Measurements from ENCODE around the gene SUN3.

Gene SUN3

GRCh38 chr7:47968847-47969774 lies 59.8 kb downstream of the SUN3 start:
- Mint-ChIP-seq H3K4me3 (no peak overlapping the region), H3K9me3 (no peaks in the 10 kb centered on the region), H3K27ac (peak overlapping the region; percentile 42), H3K36me3 (peaks cover 29% of the 10 kb centered on the region), H3K27me3 (no peaks in the 10 kb centered on the region), H3K4me1 (peaks cover 52% of the 10 kb centered on the region)

DNA sequence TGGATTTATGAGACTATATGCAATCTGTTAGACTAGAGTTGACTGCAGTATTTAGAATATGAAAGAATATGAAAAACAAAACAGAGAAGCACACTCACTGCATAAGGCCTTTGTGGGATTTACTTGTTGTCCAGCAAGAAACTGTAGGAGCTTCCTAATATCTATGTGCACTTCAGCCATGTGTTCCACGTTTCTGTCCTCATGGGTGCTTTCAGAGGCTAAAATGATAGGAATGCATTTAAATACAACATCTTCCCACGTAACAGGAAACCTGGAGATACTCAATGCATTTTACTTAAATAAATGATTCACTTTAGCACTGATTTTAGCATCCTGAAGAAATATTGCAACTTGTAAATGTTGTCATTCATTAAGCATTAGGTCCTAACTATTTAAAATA lies 61.2 kb downstream of the SUN3 start:
- no peak overlapping the region for H3K27ac Mint-ChIP-seq
- H3K36me3 Mint-ChIP-seq: peaks cover 26% of the 10 kb centered on the region
- no peaks in the 10 kb centered on the region for H3K27me3 Mint-ChIP-seq
- no peaks in the 10 kb centered on the region for H3K9me3 Mint-ChIP-seq
- no peak overlapping the region for H3K4me3 Mint-ChIP-seq
- H3K4me1 Mint-ChIP-seq: peaks cover 38% of the 10 kb centered on the region

DNA sequence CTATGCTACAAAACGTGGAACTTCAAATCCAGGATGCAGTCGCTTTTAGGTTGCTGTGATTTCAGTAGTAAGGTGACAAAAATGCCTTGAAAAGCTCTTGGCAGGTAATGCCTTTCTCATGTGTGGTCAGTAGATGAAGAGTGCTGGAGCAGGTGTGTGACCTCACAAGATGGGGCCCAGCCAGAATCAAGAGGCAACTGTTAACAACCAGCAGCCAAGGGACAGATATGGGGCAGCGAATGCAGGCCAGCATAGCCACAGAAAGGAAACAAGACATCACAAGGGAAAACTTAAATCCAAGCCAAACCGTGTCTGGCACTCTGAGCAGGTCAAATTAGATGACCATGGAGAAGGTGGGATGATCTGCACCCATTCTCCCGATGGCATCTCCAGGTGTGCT lies 61.8 kb downstream of the SUN3 start:
- Mint-ChIP-seq H3K4me1 (peaks cover 33% of the 10 kb centered on the region), H3K27me3 (no peaks in the 10 kb centered on the region), H3K36me3 (peaks cover 23% of the 10 kb centered on the region), H3K27ac (no peak overlapping the region), H3K4me3 (no peak overlapping the region), H3K9me3 (no peaks in the 10 kb centered on the region)

DNA sequence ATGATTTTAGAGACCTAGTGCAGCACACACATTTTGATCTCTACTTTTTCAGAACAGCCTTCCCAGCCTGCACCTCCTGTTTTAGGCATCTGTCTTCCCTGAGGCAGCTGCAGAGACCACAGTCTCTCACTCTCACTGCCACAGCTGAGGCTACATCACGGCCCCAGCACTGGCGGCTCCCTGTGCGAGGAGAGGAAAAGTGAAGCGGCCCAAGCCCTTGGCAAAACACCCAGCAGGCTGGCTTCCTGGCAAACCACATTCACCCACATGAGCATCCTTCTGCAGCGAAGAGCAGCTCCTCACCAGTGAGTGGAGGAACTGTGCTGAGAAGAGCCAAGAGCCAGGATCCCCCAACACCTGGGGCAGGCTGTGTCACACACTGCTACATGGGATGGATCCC lies 63.5 kb downstream of the SUN3 start:
- Mint-ChIP-seq H3K4me1 (peaks cover 25% of the 10 kb centered on the region), H3K36me3 (peaks cover 31% of the 10 kb centered on the region)

GRCh38 chr7:47962262-47962661 lies 66.6 kb downstream of the SUN3 start:
- peaks cover 32% of the 10 kb centered on the region for H3K36me3 Mint-ChIP-seq
- H3K27ac Mint-ChIP-seq: no peak overlapping the region
- peaks cover 13% of the 10 kb centered on the region for H3K4me1 Mint-ChIP-seq
- no peak overlapping the region for H3K4me3 Mint-ChIP-seq
- no peaks in the 10 kb centered on the region for H3K9me3 Mint-ChIP-seq
- H3K27me3 Mint-ChIP-seq: no peaks in the 10 kb centered on the region

More for the DNA sequence above, 63.5 kb downstream of the SUN3 start:
- H3K27me3 Mint-ChIP-seq: no peaks in the 10 kb centered on the region
- H3K9me3 Mint-ChIP-seq: no peaks in the 10 kb centered on the region
- no peak overlapping the region for H3K27ac Mint-ChIP-seq
- H3K4me3 Mint-ChIP-seq: no peak overlapping the region

DNA sequence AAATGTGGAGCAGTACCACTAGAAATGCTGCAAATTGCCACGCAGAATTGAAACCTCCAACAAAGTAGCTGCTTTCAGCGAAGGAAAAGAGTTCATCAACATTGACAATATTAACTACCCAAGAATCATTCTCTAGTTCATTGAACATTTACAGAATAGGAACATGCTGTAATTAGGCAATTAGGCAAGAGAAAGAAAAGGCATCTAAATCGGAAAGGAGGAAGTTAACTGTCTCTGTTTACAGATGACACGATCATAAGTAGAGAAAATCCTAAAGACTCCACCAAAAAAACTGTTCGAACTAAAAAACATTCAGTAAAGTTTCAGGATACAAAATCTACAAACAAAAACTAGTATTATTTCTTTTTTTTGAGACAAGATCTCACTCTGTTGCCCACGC lies 71.8 kb downstream of the SUN3 start:
- Mint-ChIP-seq H3K36me3 (peaks cover 28% of the 10 kb centered on the region), H3K4me1 (peaks cover 9% of the 10 kb centered on the region), H3K9me3 (no peaks in the 10 kb centered on the region), H3K4me3 (no peak overlapping the region), H3K27me3 (no peaks in the 10 kb centered on the region), H3K27ac (no peak overlapping the region)

GRCh38 chr7:47956220-47956619 lies 72.7 kb downstream of the SUN3 start:
- no peak overlapping the region for H3K27ac Mint-ChIP-seq
- H3K9me3 Mint-ChIP-seq: no peaks in the 10 kb centered on the region
- peaks cover 9% of the 10 kb centered on the region for H3K4me1 Mint-ChIP-seq
- H3K27me3 Mint-ChIP-seq: no peaks in the 10 kb centered on the region
- H3K4me3 Mint-ChIP-seq: no peak overlapping the region
- peaks cover 24% of the 10 kb centered on the region for H3K36me3 Mint-ChIP-seq

DNA sequence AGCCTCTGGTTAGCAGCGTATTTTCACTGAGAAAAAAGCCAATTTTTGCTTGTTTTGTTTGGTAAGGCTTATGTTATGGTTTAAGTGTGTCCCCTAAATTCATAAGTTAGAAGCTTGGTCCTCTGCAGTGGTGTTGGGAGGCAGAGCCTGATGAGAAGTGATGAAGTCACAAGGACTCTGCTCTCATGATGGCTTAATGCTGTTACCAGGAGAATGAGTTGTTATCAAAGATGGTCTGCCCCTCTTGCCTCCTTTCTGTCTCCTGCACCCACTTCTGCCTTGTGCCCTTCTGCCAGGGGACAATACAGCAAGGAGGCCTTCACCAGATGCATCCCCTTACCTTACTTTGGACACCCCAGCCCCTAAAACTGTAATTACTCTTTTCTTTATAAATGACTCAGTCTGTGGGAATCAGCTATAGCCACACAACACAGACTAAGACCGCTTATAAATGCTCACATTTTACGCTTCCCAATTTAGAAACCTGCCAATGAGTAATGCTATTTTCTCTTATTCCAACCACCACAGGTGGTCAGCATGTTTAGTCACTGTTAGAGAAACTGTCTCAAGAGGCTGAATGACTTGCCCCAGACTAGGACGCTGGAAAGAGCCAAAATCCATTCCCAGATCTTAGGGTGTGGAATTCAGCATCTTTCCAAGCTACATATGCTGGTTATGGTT lies 74.5 kb downstream of the SUN3 start:
- H3K4me3 Mint-ChIP-seq: no peak overlapping the region
- no peaks in the 10 kb centered on the region for H3K9me3 Mint-ChIP-seq
- peaks cover 9% of the 10 kb centered on the region for H3K4me1 Mint-ChIP-seq
- no peaks in the 10 kb centered on the region for H3K27me3 Mint-ChIP-seq
- H3K27ac Mint-ChIP-seq: peak overlapping the region; percentile 31
- peaks cover 17% of the 10 kb centered on the region for H3K36me3 Mint-ChIP-seq

DNA sequence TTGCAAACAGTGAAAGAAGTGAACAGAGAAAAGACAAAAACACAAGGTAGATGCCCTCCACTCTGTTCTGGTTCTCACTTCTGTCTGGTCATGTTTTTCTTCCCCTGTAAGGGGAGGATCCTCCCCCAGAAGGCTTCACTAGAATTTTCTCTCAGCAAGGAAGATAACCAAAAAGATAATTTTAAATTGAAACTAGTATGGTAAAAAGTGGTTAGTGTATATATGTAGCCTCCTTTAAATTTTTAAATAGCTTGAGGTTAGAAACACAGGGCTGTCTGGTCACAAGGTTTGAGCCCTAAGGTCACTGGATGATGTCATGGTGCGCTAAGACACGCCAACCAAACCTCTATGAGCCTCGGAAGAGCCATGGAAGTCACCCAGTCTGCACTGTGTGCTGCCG lies 75.1 kb downstream of the SUN3 start:
- Mint-ChIP-seq H3K4me1 (peaks cover 9% of the 10 kb centered on the region), H3K27me3 (no peaks in the 10 kb centered on the region), H3K36me3 (peaks cover 17% of the 10 kb centered on the region), H3K27ac (no peak overlapping the region), H3K4me3 (no peak overlapping the region), H3K9me3 (no peaks in the 10 kb centered on the region)

DNA sequence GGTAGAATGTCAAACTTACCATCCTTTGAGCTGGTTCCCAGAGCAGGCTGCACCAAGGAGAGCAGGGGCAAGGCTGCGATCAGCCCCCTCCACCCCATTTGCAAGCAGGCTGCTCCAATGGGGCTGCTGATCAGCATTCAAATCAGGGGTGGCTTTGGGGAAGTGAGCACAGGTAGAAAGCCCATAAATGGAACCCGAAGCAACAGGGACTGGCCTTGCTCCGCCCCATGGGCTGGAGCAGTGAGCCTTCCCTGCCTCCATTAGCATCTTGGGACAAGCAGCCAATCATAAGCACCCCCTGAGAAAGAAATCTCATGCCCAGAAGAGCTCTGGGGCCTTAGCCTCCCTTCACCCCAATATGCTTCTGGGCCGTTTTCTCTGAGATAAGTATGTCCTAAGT lies 76.7 kb downstream of the SUN3 start:
- Mint-ChIP-seq H3K27ac (no peak overlapping the region), H3K9me3 (no peaks in the 10 kb centered on the region), H3K36me3 (peaks cover 11% of the 10 kb centered on the region), H3K4me1 (peaks cover 3% of the 10 kb centered on the region), H3K27me3 (no peaks in the 10 kb centered on the region), H3K4me3 (no peak overlapping the region)

GRCh38 chr7:47951374-47951773 lies 77.5 kb downstream of the SUN3 start:
- Mint-ChIP-seq H3K4me3 (no peak overlapping the region), H3K9me3 (no peaks in the 10 kb centered on the region), H3K4me1 (no peaks in the 10 kb centered on the region), H3K36me3 (peaks cover 9% of the 10 kb centered on the region), H3K27me3 (no peaks in the 10 kb centered on the region), H3K27ac (no peak overlapping the region)

- Mint-ChIP-seq H3K4me1 (no peaks in the 10 kb centered on the region), H3K27me3 (no peaks in the 10 kb centered on the region), H3K9me3 (no peaks in the 10 kb centered on the region), H3K36me3 (peaks cover 9% of the 10 kb centered on the region), H3K4me3 (no peak overlapping the region), H3K27ac (no peak overlapping the region)
These were observed 78.2 kb downstream of the SUN3 start for GRCh38 chr7:47950714-47951113.

DNA sequence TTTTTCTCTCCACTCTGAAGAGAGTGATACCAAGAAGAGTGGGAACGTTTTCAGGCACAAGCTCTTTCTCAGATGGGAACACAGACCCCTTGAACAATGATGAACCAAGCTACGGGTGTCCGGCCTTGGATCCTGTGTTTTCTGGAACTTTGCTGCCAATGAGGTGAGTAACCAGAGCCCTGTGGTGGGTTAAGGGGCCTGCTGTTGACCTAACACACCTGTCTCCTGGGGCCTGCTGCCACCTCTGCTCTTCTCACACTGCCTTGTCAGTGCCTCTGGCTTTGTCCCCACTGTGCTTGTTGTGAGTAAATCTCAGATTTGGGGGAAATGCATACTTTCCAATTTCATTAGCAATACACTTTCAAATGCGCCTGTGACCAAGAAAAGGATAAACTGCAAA lies 79.2 kb downstream of the SUN3 start:
- no peaks in the 10 kb centered on the region for H3K4me1 Mint-ChIP-seq

DNA sequence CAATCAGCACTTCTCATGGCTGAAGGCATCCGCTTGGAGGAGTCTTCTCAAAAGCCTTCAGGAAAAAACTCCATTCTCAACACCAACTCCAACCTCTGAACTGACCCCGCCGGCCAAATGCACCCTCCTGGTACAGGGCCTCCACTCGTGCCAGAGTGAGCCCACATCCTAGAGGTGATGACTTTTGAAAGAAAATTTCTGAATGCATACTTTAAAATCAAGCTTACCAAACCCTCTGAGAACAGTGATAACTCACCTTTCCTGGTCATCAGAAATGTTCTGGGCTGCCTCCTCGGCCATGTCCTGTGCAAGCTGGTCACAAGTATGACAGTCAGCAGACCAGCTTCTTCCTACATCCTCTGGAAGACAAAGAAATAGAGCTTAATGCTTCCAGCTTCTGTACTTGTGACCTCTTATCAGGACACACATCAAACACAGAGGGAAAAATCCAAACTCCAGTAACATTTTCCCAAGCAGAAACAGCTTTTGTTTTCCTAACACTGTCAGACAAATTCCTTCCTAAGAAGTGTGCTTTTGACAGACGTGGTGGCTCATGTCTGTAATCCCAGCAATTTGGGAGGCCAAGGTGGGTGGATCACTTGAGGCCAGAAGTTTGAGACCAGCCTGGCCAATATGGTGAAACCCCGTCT lies 80.6 kb downstream of the SUN3 start, which contains the start of gene PKD1L1:
Gene PKD1L1 (minus strand): TSS at position 326 of the 650 bp plus-strand sequence. CDS start 26 bp downstream, at position 300.
- no peak within 1 kb of the TSS for H3K27ac Mint-ChIP-seq
- no peak within 1 kb of the TSS for H3K4me3 Mint-ChIP-seq
- H3K27me3 Mint-ChIP-seq: no peaks in the 10 kb centered on the region
- no peaks in the 10 kb centered on the region for H3K4me1 Mint-ChIP-seq
- H3K36me3 Mint-ChIP-seq: no peaks in the 10 kb centered on the region
- no peaks in the 10 kb centered on the region for H3K9me3 Mint-ChIP-seq

More for the DNA sequence above, 79.2 kb downstream of the SUN3 start:
- Mint-ChIP-seq H3K9me3 (no peaks in the 10 kb centered on the region), H3K36me3 (peaks cover 6% of the 10 kb centered on the region), H3K27me3 (no peaks in the 10 kb centered on the region), H3K4me3 (no peak overlapping the region), H3K27ac (no peak overlapping the region)

GRCh38 chr7:47947355-47947749 lies 81.6 kb downstream of the SUN3 start:
- H3K9me3 Mint-ChIP-seq: no peaks in the 10 kb centered on the region
- no peaks in the 10 kb centered on the region for H3K36me3 Mint-ChIP-seq
- no peaks in the 10 kb centered on the region for H3K4me1 Mint-ChIP-seq
- no peak overlapping the region for H3K27ac Mint-ChIP-seq
- no peaks in the 10 kb centered on the region for H3K27me3 Mint-ChIP-seq
- no peak overlapping the region for H3K4me3 Mint-ChIP-seq

Data from activated naive CD4-positive, alpha-beta T cell treated with anti-CD3 and anti-CD28 coated beads, Interleukin-2, amount 50 U/mL, for 24 hours (primary cell).